Osteoblast (primary cell): ENCODE results near the gene GSN. TPM values are rescaled to one million over a fixed set of nuclear protein-coding genes. Genes with fewer than 3 reads are reported as not detected.

Experiments used
- DNase-seq: peaks from one replicate; pipeline ENCODE4 v3.0.0; 2011; ENCODE audit warnings: low spot score, mixed read lengths; ENCODE audit not compliant: insufficient read length; ENCODE audit errors: missing footprints
- H2AFZ ChIP-seq: 2 replicates; pipeline ENCODE4 v1.6.0; 2011; ENCODE audit warnings: mild to moderate bottlenecking, low read length
- H3K27ac ChIP-seq: 2 replicates; pipeline ENCODE4 v1.5.1; 2011; ENCODE audit warnings: mild to moderate bottlenecking, low read depth, low read length, moderate library complexity
- H3K27me3 ChIP-seq: 2 replicates; pipeline ENCODE4 v1.6.0; 2012; ENCODE audit warnings: mild to moderate bottlenecking, control low read depth, inconsistent platforms, low read length, moderate library complexity; ENCODE audit not compliant: insufficient read depth
- H3K36me3 ChIP-seq: 2 replicates; pipeline ENCODE4 v1.5.1; 2011; ENCODE audit warnings: mild to moderate bottlenecking, low read length, control low read depth, moderate library complexity; ENCODE audit not compliant: insufficient read depth
- H3K4me1 ChIP-seq: 2 replicates; pipeline ENCODE4 v1.5.1; 2011; ENCODE audit warnings: mild to moderate bottlenecking, low read length, control low read depth, moderate library complexity; ENCODE audit not compliant: insufficient read depth
- H3K4me2 ChIP-seq: 2 replicates; pipeline ENCODE4 v1.6.0; 2011; ENCODE audit warnings: mild to moderate bottlenecking, low read length; ENCODE audit not compliant: insufficient read depth
- H3K4me3 ChIP-seq: fragments of 200-600 bp; sonication (generic); 3 replicates; pipeline ENCODE4 v1.5.1; 2012; ENCODE audit warnings: mild to moderate bottlenecking, low read length, inconsistent platforms; ENCODE audit not compliant: insufficient read depth
- H3K79me2 ChIP-seq: 2 replicates; pipeline ENCODE4 v1.6.0; 2012; ENCODE audit warnings: mild to moderate bottlenecking, low read length, control low read depth, inconsistent platforms; ENCODE audit not compliant: insufficient read depth
- H3K9me3 ChIP-seq: 2 replicates; pipeline ENCODE4 v1.5.1; 2011; ENCODE audit warnings: low read depth, low read length, control low read depth
- H4K20me1 ChIP-seq: 2 replicates; pipeline ENCODE4 v1.6.0; 2012; ENCODE audit warnings: mild to moderate bottlenecking, low read length, control low read depth; ENCODE audit not compliant: insufficient read depth
- CTCF ChIP-seq: IDR thresholded peaks from 2 replicates; pipeline ENCODE4 v1.5.1; 2011; ENCODE audit warnings: mild to moderate bottlenecking, low read depth, low read length, moderate library complexity; ENCODE audit errors: extremely low read depth
- total RNA-seq: library from RNA; depleted of rRNA; stranded (reverse); fragments of >200 nt; gene quantifications from 2 replicates; pipeline ENCODE4 v1.2.3, GENCODE V29; 2012

The GSN gene
- total RNA-seq, 1 donor = 372 TPM

- Histone ChIP-seq H3K79me2 (no peaks in the 10 kb centered on the region), H3K4me1 (peaks cover under 1% of the 10 kb centered on the region), H3K4me2 (no peak overlapping the region), H3K27me3 (no peaks in the 10 kb centered on the region), H2AFZ (no peak overlapping the region), H3K4me3 (no peak overlapping the region), H3K9me3 (no peaks in the 10 kb centered on the region), H4K20me1 (peaks cover 4% of the 10 kb centered on the region), H3K27ac (no peak overlapping the region), H3K36me3 (peaks cover 59% of the 10 kb centered on the region)
- DNase-seq = no peak
- TF ChIP-seq CTCF = no peak
These were observed 42.6 kb downstream of the GSN start for GRCh38 chr9:121310571-121310970.

GRCh38 chr9:121312169-121312568, 44.2 kb downstream of the GSN start:
- Histone ChIP-seq H3K27ac (no peak overlapping the region), H3K4me3 (no peak overlapping the region), H3K27me3 (no peaks in the 10 kb centered on the region), H3K4me2 (no peak overlapping the region), H3K4me1 (no peaks in the 10 kb centered on the region), H3K9me3 (no peaks in the 10 kb centered on the region), H3K36me3 (peaks cover 72% of the 10 kb centered on the region), H4K20me1 (peaks cover 4% of the 10 kb centered on the region), H2AFZ (no peak overlapping the region), H3K79me2 (no peaks in the 10 kb centered on the region)
- TF ChIP-seq CTCF = no peak
- no peak for DNase-seq

- Histone ChIP-seq H3K36me3 (peaks cover 80% of the 10 kb centered on the region), H3K9me3 (no peaks in the 10 kb centered on the region), H3K27ac (no peak overlapping the region), H3K4me2 (no peak overlapping the region), H3K79me2 (no peaks in the 10 kb centered on the region), H2AFZ (no peak overlapping the region), H3K4me1 (no peaks in the 10 kb centered on the region), H3K27me3 (no peaks in the 10 kb centered on the region), H4K20me1 (peaks cover 4% of the 10 kb centered on the region), H3K4me3 (no peak overlapping the region)
- TF ChIP-seq CTCF = no peak
- DNase-seq = no peak
These were observed 45.6 kb downstream of the GSN start for GRCh38 chr9:121313458-121314152.

- Histone ChIP-seq H3K4me1 (peaks cover 9% of the 10 kb centered on the region), H3K36me3 (peaks cover 86% of the 10 kb centered on the region), H3K9me3 (no peaks in the 10 kb centered on the region), H4K20me1 (peaks cover 4% of the 10 kb centered on the region), H3K4me3 (no peak overlapping the region), H3K27me3 (no peaks in the 10 kb centered on the region), H3K4me2 (no peak overlapping the region), H2AFZ (no peak overlapping the region), H3K27ac (no peak overlapping the region), H3K79me2 (no peaks in the 10 kb centered on the region)
- DNase-seq = no peak
- no peak for TF ChIP-seq CTCF
These were observed 48.4 kb downstream of the GSN start for GRCh38 chr9:121316378-121316777.
